NCI-H510A treated with DMSO at 0.1 percent for 48 hours (cell line): ENCODE data around the gene SEMA6B.

Source experiments
- DNase-seq: peaks from one replicate; lab custom pipeline; 2025; lab: John Stamatoyannopoulos, UW

SEMA6B gene

DNA sequence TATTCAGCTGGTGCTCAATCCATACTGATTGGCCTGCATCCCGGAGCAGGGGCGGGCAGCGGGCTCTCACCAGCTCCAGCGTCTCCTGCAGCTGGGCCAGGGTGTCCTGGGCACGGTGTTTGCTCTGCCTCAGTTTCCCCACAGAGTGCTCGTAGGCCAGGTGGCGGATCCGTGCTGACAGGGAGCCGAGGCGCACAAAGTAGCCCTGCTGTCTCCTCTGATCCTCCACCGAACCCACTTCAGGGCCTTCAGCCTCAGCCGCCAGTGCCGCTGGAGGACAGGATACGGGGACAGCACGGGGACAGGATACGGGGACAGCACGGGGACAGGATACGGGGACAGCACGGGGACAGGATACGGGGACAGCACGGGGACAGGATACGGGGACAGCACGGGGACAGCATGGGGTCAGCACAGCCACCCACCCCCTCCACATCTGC lies 33.9 kb downstream of the SEMA6B start:
- DNase-seq, result no peak

GRCh38 chr19:4524808-4525562 lies 34.5 kb downstream of the SEMA6B start:
- DNase-seq, result peak; percentile 45

- DNase-seq, result no peak
Measured at GRCh38 chr19:4523306-4524110, 36.0 kb downstream of the SEMA6B start.

DNA sequence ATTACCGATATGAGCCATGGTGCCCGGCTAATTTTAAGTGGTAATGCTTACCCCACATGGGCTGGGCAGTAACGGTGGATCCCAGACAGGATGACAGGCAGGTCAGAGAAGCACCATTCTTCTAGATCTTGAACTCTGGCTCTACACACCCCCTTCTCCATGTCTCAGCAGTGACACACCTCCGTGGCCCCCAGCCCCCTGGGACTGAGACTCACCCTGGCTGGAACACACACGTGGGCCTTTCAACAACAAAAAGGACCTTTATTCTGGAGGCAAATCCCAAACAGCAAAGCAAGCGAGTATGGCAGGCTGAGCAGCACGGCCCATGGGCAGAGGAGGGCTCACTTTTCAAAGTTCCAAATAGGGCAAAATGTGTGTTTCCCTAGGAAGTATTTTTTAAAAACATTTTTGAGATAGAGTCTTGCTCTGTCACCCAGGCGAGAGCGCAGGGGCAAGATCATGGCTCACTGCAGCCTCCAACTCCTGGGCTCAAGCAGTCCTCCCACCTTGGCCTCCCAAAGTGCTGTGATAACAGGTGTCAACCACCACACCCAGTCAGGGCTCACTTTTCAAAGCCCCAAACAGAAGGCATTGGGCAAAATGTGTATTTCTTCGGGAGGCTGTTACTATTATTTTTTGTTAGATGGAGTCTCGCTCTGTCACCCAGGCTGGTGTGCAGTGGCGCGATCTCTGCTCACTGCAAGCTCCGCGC lies 37.0 kb downstream of the SEMA6B start:
- DNase-seq, result no peak

DNA sequence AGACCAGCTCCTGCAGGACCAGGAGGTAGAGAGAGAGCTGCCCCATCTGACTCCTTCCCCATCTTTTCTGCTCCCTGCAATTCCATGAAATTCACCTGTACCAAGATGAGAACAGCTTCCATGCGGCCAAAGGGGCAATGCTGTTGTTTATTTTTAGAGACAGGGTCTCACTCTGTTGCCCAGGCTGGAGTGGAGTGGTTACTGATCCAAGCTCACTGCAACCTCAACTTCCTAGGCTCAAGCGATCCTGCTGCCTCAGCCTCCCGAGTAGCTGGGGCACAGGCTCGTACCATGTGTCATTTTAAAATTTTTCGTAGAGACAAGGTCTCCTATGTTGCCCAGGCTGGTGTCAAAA lies 37.6 kb downstream of the SEMA6B start:
- DNase-seq, result no peak

DNA sequence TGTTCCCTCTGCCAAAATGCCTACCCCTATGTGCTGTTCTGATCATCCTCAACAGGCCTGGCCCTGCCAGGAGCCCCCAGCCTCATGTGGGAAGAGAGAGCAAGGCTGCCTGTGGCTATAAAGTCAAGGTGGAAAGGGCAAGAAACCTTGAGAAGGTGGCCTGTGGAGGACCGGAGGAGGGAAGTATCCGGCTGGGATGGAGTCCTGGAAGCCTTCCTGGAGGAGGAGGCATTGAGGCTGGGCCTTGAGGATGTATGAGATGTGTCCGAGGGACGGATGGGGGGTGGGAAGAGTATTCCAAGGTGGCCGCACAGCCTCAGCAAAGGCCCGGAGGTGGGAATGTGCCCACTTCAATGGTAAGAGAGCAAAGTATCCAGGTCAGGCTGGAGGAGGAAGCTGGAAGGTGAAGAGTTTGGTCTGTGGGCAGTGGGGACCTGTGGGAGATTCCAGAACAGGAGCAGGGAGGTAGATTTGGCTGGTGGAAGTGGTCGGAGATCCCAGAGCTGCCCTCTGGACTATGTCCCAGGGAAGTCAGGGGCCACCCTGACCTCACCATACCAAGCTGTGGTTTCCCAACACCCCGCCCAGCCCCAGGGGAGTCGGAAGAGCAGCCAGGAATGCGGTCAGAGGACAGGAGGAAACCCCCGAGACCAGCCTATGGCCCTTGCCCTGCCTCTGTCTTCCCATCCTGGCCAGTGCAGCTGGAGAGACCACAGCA lies 38.2 kb downstream of the SEMA6B start:
- no peak for DNase-seq

- DNase-seq, result no peak
Measured at GRCh38 chr19:4519521-4520277, 39.8 kb downstream of the SEMA6B start.

DNA sequence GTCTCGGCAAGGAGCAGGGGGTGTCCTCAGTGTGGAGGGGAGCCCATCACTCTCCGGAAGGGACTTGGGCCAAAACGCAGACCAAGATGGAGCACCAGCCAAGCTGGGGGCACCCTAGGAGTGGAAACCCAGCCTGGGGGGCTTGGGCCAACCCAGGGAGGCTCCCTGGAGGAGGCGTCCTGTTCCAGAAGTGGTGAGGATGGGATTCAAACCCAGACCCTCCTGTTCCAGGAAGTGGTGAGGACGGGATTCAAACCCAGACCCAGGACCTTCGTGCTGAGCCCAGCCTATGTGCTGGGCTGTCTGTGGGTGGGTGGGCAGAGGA lies 40.4 kb downstream of the SEMA6B start:
- no peak for DNase-seq

- DNase-seq, result no peak
Measured at GRCh38 chr19:4518345-4519171, 40.9 kb downstream of the SEMA6B start, which contains the start of gene PLIN4. PLIN4 (minus strand) TSS chr19:4518486; CDS start chr19:4518272, 214 bp downstream.

DNA sequence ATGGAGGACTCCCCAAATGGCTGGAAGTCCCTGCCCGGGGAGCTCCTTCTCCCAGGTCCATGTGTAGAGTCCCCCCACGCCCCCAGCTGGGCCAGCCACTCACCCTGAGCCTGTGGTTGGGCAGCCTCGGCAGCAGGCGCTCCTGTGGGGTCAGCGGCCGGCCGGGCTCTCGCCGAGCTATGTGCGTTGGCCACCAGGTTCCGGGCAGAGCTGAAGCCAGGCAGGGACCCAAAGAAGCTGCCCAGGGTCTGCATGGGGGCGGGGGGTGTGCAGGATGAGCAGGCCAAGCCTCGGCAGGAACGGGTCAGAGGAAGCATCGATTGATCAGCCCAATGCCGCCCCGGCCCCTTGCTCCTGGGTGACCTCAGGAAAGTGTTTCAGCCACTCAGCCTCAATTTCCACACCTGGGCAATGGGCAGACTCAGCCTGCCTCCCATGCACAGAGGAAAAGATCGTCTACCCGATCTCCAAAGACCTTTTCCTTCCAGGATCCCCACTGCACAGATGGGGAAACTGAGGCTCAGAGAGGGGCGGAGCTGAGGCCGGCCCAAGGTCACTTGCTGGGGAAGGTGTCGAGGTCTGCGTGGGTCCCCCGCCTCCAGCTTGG lies 41.9 kb downstream of the SEMA6B start:
- no peak for DNase-seq

- no peak for DNase-seq
Measured at GRCh38 chr19:4516939-4517300, 42.6 kb downstream of the SEMA6B start.

- DNase-seq, result no peak
Measured at GRCh38 chr19:4516199-4516938, 43.1 kb downstream of the SEMA6B start.

- no peak for DNase-seq
Measured at GRCh38 chr19:4515732-4516131, 43.8 kb downstream of the SEMA6B start.

DNA sequence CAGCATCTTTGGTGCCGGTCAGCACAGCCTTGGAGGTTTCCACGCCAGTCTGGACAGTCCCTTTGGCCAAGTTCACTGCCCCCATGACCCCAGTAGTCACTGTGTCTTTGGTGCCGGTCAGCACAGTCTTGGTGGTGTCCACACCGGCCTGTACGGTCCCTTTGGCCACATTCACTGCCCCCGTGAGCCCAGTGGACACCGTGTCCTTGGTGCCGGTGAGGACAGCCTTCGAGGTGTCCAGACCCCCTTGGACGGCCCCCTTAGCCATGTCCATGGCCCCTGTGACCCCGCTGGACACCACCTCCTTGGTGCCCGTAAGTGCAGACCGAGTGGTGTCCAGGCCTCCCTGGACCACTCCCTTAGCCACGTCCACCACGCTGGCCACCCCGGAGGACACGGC lies 46.2 kb downstream of the SEMA6B start:
- DNase-seq, result no peak

DNA sequence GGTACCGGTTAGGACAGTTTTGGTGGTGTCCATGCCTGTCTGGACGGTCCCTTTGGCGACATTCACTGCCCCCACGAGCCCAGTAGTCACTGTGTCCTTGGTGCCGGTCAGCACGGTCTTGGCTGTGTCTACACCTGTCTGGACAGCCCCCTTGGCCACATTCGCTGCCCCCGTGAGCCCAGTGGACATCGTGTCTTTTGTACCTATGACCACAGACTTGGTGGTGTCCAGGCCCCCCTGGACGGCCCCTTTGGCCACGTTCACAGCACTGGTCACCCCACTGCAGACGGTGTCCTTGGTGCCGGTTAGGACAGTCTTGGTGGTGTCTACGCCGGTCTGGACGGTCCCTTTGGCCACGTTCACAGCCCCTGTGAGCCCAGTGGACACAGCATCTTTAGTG lies 47.4 kb downstream of the SEMA6B start:
- no peak for DNase-seq

DNA sequence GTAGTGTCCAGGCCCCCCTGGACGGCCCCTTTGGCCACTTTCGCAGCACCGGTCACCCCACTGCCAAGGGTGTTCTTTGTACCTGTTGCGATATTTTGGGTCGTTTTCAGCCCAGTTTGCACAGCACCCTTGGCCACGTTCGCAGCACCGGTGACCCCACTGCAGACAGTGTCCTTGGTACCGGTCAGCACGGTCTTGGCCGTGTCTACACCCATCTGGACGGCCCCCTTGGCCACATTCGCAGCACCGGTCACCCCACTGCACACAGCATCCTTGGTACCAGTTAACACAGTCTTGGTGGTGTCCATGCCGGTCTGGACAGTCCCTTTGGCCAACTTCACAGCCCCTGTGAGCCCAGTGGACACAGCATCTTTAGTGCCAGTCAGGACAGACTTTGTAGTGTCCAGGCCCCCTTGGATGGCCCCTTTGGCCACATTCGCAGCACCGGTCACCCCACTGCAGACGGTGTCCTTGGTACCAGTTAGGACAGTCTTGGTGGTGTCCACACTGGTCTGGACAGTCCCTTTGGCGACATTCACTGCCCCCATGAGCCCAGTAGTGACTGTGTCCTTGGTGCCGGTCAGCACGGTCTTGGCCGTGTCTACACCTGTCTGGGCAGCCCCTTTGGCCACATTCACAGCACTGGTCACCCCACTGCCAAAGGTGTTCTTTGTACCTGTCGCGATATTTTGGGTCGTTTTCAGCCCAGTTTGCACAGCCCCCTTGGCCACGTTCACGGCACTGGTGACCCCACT lies 48.0 kb downstream of the SEMA6B start:
- DNase-seq, result no peak

GRCh38 chr19:4510435-4511255 lies 48.8 kb downstream of the SEMA6B start:
- DNase-seq, result no peak

DNA sequence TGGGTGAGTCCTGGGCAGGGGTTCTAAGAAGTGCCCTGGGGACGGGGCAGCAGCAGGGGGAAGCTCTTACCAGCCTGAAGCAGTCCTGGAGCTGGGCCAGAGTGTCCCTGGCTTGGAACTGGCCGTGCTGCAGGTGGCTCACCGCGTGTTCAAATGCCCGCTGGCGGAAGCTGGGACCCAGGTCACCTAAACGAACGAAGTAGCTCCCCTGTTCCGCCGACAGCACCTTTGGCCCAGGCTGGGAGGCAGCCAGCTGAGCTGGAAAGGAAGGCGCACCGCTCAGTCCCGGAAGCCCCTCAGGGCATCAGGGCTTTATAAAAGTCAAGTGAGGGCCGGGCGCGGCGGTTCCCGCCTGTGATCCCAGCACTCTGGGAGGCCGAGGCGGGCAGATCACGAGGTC lies 50.8 kb downstream of the SEMA6B start:
- no peak for DNase-seq
